Esophagus mucosa (tissue), 1 donor: ENCODE results near the gene CENPE. TPM values are rescaled to one million over a fixed set of nuclear protein-coding genes. Genes with fewer than 3 reads are reported as not detected.

Experiments
- ATAC-seq: fragments of 200-7000 bp; cut with Tn5 transposase; one replicate; pipeline ENCODE4 v1.9.1; 2020
- total RNA-seq: library from RNA; stranded (reverse); gene quantifications from one replicate; pipeline ENCODE4 v1.2.4, GENCODE V29; 2023
- donor health status: DM: yes; HTN: yes; CAD: no.

The CENPE gene
- total RNA-seq, 1 donor from 2014 or later = 14.1 TPM

DNA sequence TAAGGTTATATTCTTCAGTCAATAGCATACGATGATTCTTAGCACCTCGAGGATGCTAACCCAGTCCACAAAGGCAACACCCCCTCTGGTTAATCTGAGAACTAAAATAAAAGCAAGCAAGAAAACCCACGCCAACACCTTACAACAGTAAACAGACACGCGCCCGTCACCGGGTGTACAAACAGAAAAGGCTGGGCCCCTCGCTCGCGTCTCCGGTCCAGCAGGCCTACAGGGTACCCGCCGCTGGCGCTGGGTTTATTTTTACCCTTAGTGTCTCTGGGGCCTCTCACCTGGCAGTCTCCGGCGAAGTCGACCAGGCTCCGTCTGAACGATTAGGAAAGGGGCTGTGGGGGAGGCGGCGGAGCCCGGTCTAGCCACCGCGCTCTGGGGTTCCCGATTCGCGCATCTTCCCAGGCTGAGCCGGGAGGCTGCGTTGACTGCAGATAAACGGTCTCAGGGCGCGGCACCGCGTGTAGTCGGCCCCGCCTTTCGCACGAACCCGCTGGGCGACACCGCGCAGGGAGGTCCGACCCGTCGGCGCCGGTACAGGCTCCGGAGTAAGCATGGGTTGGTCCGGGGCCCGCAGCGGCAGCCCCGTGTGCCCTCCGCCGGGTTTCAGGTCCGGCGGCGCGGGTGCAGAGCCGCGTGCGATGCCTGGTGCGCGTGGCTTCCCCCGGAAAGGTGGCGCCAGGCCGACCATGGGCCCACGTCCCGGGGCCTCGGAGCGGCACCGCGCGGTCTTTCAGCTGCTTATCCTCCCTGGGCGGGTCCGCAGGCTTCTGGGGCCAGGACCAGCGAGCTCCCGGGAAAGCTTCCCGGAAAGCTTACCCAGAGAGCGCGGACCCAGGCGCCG lies 122.0 kb downstream of the CENPE start:
- ATAC-seq = peak; percentile 89

DNA sequence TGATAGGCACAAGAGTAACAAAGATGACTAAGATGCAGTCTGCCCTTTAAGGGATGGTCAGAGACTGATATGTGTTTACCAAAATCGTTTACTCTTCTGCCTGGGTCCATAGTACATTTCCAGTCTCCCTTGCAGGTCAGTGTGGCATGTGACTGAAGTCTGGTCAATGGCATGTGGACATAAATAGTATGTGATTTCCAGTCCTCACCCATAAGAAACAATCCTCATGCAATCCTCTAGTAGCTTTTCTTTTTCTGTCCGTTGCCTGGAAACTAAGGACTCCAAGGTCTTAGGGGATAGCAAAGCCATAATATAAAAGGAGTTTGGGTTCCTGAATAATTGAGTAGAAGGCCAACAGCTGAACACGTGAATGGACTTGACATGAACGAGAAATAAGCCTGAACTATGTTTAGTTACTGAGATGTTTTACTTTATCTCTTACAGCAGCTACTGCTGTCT lies 122.7 kb downstream of the CENPE start:
- ATAC-seq = no peak

DNA sequence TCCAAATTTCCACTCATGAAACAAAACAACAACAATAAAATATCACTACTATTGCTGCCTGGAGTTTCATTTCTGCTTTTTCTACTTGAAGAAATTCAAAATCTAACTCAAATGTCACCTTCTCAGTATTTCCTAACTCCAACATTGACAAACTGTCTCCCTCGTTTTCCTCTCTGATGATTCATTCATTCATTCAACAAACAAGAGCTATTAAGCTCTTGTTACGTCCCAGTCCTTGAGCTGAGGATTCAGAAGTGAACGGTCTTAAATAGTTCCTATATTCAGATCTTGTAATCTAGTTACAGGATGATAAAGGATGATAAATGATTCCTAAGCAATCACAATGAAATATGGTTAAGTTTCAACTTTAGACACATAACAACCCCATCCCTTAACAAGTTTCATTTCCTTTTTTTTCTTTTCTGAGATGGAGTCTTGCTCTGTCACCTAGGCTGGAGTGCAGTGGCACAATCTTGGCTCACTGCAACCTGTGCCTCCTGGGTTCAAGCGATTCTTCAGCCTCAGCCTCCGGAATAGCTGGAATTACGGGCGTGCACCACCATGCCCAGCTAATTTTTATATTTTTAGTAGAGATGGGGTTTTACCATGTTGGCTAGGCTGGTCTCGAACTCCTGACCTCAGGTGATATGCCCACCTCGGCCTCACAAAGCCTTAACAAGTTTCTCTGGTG lies 123.3 kb downstream of the CENPE start:
- ATAC-seq = no peak

DNA sequence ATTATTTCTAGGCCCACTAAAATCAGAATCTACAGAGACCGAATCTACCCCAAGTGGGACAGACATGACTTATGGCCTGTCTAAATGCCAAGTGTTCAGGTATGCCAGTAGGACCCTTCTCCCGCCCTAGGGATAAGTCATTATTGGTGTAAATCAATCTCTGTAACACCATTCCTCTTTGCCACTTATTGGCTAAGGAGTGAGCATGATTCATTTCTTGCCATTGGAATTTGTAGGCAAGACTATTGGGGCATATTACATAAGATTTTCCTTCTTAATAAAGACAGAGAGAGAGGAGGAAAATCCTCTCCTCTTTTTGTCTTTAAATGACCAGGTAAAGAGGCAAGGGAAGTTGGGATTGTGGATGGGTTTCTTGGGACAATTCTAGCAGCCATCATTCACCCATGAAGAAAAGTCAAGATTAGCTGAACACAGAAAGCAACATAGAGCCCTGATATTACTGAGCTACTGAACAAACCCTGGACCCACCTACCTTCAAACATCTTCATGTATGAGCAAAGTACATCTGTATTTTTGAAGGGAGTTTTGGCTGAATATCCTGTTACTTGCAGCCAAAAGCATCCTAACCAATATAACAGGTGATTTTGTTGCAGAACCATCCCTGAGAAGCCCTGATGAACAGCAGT lies 124.2 kb downstream of the CENPE start:
- no peak for ATAC-seq

DNA sequence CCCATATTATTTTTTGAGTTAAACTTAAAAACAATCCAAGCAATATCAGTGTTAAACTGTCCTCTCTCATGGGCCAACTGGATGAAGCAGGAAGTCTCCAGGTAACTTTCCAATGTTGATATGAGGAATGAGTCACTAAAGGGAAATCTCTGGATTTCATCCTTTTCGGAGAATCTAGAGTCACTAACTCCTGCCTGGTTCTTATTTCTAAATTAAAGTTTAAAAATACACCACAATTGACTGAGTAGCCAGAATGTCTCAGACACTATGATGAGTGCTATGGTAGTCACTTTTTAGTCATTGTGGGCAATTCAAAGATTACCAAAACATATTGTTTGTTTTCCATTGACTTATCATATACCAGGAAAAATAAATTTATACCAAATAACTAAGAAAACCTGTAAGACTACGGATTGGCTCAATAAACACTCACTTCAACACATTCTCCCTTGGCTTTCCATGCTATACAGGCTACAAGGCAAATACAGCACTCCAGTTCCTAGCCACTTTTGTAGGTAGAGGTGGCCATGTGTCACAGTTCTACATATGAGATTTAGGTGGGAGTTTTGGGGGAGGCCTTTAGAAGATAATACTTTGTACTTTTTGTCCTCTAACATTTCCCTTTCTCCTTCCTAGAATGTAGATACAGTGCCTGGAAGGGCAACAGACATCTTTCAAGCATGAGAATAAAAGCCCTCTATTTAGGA lies 130.1 kb downstream of the CENPE start:
- ATAC-seq = no peak

DNA sequence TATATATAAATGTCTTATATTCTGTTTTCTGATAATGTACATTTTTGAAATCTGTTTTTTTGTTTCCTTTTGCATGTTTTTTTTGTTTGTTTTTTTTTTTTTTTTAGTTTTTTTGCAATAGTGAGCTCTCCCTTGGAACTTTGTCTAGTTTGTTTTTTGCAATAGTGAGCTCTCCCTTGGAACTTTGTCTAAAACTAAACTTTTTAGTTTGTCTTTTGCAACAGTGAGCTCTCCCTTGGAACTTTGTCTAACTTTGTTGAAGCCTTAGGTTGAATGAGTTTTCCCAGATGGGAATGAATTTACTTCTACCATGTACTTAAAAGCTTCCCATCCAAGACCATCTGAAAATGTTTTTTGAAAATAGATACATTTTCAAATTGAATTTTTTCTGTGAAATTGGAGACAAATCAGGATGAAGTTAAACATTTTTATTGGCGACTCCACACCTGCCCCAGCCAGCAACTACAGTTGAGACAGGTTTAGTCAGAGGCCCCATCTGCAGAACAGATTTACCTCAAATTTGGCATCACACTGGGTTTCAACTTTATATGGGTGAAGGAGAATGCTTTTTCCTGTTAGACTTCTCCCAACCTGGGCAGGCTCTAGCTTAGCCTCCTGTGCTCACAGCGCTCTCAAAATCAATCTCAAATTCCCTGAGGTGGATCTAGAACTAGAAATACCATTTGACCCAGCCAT lies 137.5 kb downstream of the CENPE start:
- ATAC-seq = no peak

Other genes with a start within 250 kb of the CENPE start
- 0.28 TPM for gene SLC9B1, start 178.6 kb downstream of the CENPE start, total RNA-seq
- 6.1 TPM for gene SLC9B2, start 121.6 kb downstream of the CENPE start, total RNA-seq
- 17.1 TPM for gene BDH2, start 98.5 kb downstream of the CENPE start, total RNA-seq